Measurements from ENCODE around the gene IP6K3. TPM values are rescaled to one million over a fixed set of nuclear protein-coding genes. Genes with fewer than 3 reads are reported as not detected.

The IP6K3 gene
- total RNA-seq, 1 experiment from 2014 or later, result 1.7 TPM

- POLR2A ChIA-PET, result interaction anchor here (0.9 kb wide), 1 partner anchor 48 kb away, joined by 4 read pairs; no protein-coding TSS in a partner anchor
- H3K4me1 Mint-ChIP-seq (ENCODE audit: insufficient read depth, unreplicated experiment), result peaks cover 14% of the 10 kb centered on the region
- peaks cover 4% of the 10 kb centered on the region for H3K36me3 Mint-ChIP-seq (ENCODE audit: insufficient read depth, unreplicated experiment)
- no peak overlapping the region for H3K27ac Mint-ChIP-seq (ENCODE audit: low read depth, unreplicated experiment)
- no peak overlapping the region for H3K4me3 Mint-ChIP-seq (ENCODE audit: unreplicated experiment)
- no peak for TF ChIP-seq CTCF (IDR thresholded peaks at IDR 0.05; ENCODE audit: unreplicated experiment)
- BruUV-seq (replicated peaks), result no TSS peak
- intact Hi-C loops (cut with micrococcal nuclease), result no loop called here
- no peaks in the 10 kb centered on the region for H3K9me3 Mint-ChIP-seq (ENCODE audit: unreplicated experiment)
- CTCF ChIA-PET, result interaction anchor here (0.7 to 1.1 kb wide), 4 partner anchors 11 to 534 kb away, joined by 3 to 5 read pairs (median 3); no protein-coding TSS in a partner anchor
- DNase-seq (ENCODE audit: unreplicated experiment), result no peak
- H3K27me3 Mint-ChIP-seq (ENCODE audit: insufficient read depth, unreplicated experiment), result peaks cover 20% of the 10 kb centered on the region
Observed at GRCh38 chr6:33791620-33792019, 44.9 kb upstream of the IP6K3 start.

- Mint-ChIP-seq H3K9me3 (ENCODE audit: unreplicated experiment) (no peaks in the 10 kb centered on the region), H3K4me1 (ENCODE audit: insufficient read depth, unreplicated experiment) (peaks cover 21% of the 10 kb centered on the region), H3K27ac (ENCODE audit: low read depth, unreplicated experiment) (no peak overlapping the region), H3K36me3 (ENCODE audit: insufficient read depth, unreplicated experiment) (peaks cover 5% of the 10 kb centered on the region), H3K4me3 (ENCODE audit: unreplicated experiment) (no peak overlapping the region), H3K27me3 (ENCODE audit: insufficient read depth, unreplicated experiment) (peaks cover 20% of the 10 kb centered on the region)
- BruUV-seq (replicated peaks), result no TSS peak
- TF ChIP-seq CTCF (IDR thresholded peaks at IDR 0.05; ENCODE audit: unreplicated experiment), result no peak
- ChIA-PET CTCF (interaction anchor here (1.1 kb wide), 1 partner anchor 24 kb away, joined by 3 read pairs; no protein-coding TSS in a partner anchor), POLR2A (interaction anchor here (0.9 kb wide), 1 partner anchor 49 kb away, joined by 4 read pairs; no protein-coding TSS in a partner anchor)
- intact Hi-C loops (cut with micrococcal nuclease), result no loop called here
- DNase-seq (ENCODE audit: unreplicated experiment), result no peak
Observed at GRCh38 chr6:33790910-33791309, 44.2 kb upstream of the IP6K3 start.

- intact Hi-C loops (cut with micrococcal nuclease), result no loop called here
- DNase-seq (ENCODE audit: unreplicated experiment), result no peak
- CTCF ChIA-PET, result interaction anchor here (1.1 kb wide), 1 partner anchor 24 kb away, joined by 3 read pairs; no protein-coding TSS in a partner anchor
- peak overlapping the region; percentile 23 for H3K4me3 Mint-ChIP-seq (ENCODE audit: unreplicated experiment)
- peaks cover 20% of the 10 kb centered on the region for H3K27me3 Mint-ChIP-seq (ENCODE audit: insufficient read depth, unreplicated experiment)
- H3K9me3 Mint-ChIP-seq (ENCODE audit: unreplicated experiment), result no peaks in the 10 kb centered on the region
- TF ChIP-seq CTCF (IDR thresholded peaks at IDR 0.05; ENCODE audit: unreplicated experiment), result no peak
- H3K4me1 Mint-ChIP-seq (ENCODE audit: insufficient read depth, unreplicated experiment), result peaks cover 21% of the 10 kb centered on the region
- H3K27ac Mint-ChIP-seq (ENCODE audit: low read depth, unreplicated experiment), result no peak overlapping the region
- POLR2A ChIA-PET, result no interaction called here
- BruUV-seq (replicated peaks), result no TSS peak
- H3K36me3 Mint-ChIP-seq (ENCODE audit: insufficient read depth, unreplicated experiment), result peaks cover 10% of the 10 kb centered on the region
Observed at GRCh38 chr6:33790379-33790778, 43.7 kb upstream of the IP6K3 start.

GRCh38 chr6:33789550-33789895, 42.8 kb upstream of the IP6K3 start:
- no peak for DNase-seq (ENCODE audit: unreplicated experiment)
- intact Hi-C loops (cut with micrococcal nuclease), result loop anchor here (5.0 to 10.0 kb wide), 2 partner anchors 55 to 238 kb away; no protein-coding TSS in a partner anchor
- TF ChIP-seq CTCF (IDR thresholded peaks at IDR 0.05; ENCODE audit: unreplicated experiment), result no peak
- peak overlapping the region; percentile 89 for H3K27ac Mint-ChIP-seq (ENCODE audit: low read depth, unreplicated experiment)
- ChIA-PET CTCF (no interaction called here), POLR2A (interaction anchor here (0.6 to 3.9 kb wide), 9 partner anchors 9 to 1002 kb away, joined by 3 to 28 read pairs (median 4); partner anchors contain the start of genes BLTP3A and UQCC2)
- peaks cover 20% of the 10 kb centered on the region for H3K27me3 Mint-ChIP-seq (ENCODE audit: insufficient read depth, unreplicated experiment)
- H3K4me3 Mint-ChIP-seq (ENCODE audit: unreplicated experiment), result peak overlapping the region; percentile 74
- TSS peak; percentile 70 for BruUV-seq (replicated peaks)
- peaks cover 21% of the 10 kb centered on the region for H3K4me1 Mint-ChIP-seq (ENCODE audit: insufficient read depth, unreplicated experiment)
- H3K9me3 Mint-ChIP-seq (ENCODE audit: unreplicated experiment), result no peaks in the 10 kb centered on the region
- peaks cover 18% of the 10 kb centered on the region for H3K36me3 Mint-ChIP-seq (ENCODE audit: insufficient read depth, unreplicated experiment)

Data from MCF 10A (cell line).